Activated CD4-positive, alpha-beta T cell treated with anti-CD3 and anti-CD28 coated beads for 36 hours (primary cell): ENCODE results near the gene SELENOK. TPM values are rescaled to one million over a fixed set of nuclear protein-coding genes. Genes with fewer than 3 reads are reported as not detected.
A peak's percentile ranks its signal among the peaks of the same experiment; 100 is the strongest.

Experiments used
- ATAC-seq: fragments of 200-7000 bp; cut with Tn5 transposase; one replicate; pipeline ENCODE4 v1.10.0; 2021; ENCODE audit warnings: mild to moderate bottlenecking, moderate library complexity
- CTCF ChIA-PET: fragments of 350-600 bp; sonication (Branson Sonifier 250); formaldehyde crosslinking; loops from one replicate; lab custom pipeline; 2021; ENCODE audit warnings: antibody characterized with exemption; lab: Charles Lee
- POLR2A ChIA-PET: fragments of 350-600 bp; sonication (Branson Sonifier 250); formaldehyde crosslinking; loops from one replicate; lab custom pipeline; 2021; ENCODE audit warnings: antibody characterized with exemption, inconsistent platforms; lab: Charles Lee
- DNase-seq: peaks from one replicate; pipeline ENCODE4 v3.0.0-alpha.2; 2020
- H3K27ac Mint-ChIP-seq: one replicate; pipeline ENCODE4 v1.8.0; 2021; ENCODE audit warnings: mixed read lengths
- H3K27me3 Mint-ChIP-seq: one replicate; pipeline ENCODE4 v1.8.0; 2021; ENCODE audit warnings: mixed read lengths
- H3K36me3 Mint-ChIP-seq: one replicate; pipeline ENCODE4 v1.8.0; 2021; ENCODE audit warnings: low read depth, mixed read lengths
- H3K4me1 Mint-ChIP-seq: one replicate; pipeline ENCODE4 v1.8.0; 2021; ENCODE audit warnings: mixed read lengths
- H3K4me3 Mint-ChIP-seq: one replicate; pipeline ENCODE4 v1.8.0; 2021; ENCODE audit warnings: mild to moderate bottlenecking, moderate library complexity, mixed read lengths
- H3K9me3 Mint-ChIP-seq: one replicate; pipeline ENCODE4 v1.8.0; 2021; ENCODE audit warnings: low read depth, mixed read lengths
- intact Hi-C, 2 experiments: fragments of 100-400 bp; cut with DNase I in 1 of 2; cut with micrococcal nuclease in 1 of 2; formaldehyde crosslinking; loops; one replicate each; pipeline versions ENCODE4 v1.14.2 to v1.15.1; 2022 to 2024; cut with DNase I, micrococcal nuclease
- total RNA-seq, 2 experiments: library from RNA; stranded (reverse); gene quantifications; one replicate each; pipeline ENCODE4 v1.2.3, GENCODE V29; 2021

Gene SELENOK
- total RNA-seq, 2 experiments from 2014 or later, result 31.6 to 45.1 TPM

DNA sequence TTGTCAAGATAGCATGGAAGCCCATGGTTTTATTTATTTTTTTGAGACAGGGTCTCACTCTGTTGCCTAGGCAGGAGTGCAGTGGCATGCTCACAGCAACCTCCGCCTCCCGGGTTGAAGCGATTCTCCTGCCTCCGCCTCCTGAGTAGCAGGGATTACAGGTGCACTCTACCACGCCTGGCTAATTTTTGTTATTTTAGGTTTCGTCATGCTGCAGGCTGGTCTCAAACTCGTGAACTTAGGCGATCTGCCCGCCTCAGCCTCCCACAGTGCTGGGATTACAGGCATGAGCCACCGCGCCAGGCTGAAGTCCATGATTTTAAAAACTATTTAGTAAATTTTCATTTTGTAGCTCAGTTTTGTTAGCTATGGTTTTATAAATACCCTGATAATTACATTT lies 7.0 kb downstream of the SELENOK start:
- Mint-ChIP-seq H3K9me3 (no peaks in the 10 kb centered on the region), H3K36me3 (peaks cover 37% of the 10 kb centered on the region), H3K4me3 (no peak overlapping the region), H3K4me1 (peaks cover 43% of the 10 kb centered on the region), H3K27ac (no peak overlapping the region), H3K27me3 (no peaks in the 10 kb centered on the region)
- DNase-seq, result no peak
- ChIA-PET CTCF (no interaction called here), POLR2A (no interaction called here)
- intact Hi-C loops, result loop anchor here in 1 of 2 experiments (10.0 kb wide), 4 partner anchors 750 to 1200 kb away; partner anchors contain the start of genes GNL3, PBRM1, RFT1 and SFMBT1
- ATAC-seq, result no peak

DNA sequence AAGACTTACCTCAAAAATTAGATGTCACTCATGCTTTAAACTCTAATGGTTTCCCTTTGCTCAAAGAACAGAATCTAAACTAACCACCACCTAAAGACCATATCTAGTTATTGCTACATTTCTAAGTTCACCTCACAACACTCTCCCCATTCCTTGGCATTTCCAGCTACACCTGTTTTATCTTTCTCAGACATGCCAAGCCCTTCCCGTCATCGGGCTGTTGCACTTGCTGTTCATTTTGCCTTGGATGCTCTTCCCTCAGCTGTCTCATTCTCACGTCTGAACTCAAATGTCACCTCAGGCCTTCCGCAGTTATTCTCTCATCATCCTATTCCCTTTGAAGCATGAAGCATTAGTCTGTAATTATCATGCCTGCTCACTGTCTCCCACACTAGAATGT lies 8.7 kb downstream of the SELENOK start:
- CTCF ChIA-PET, result no interaction called here
- no peak for DNase-seq
- Mint-ChIP-seq H3K4me3 (peak overlapping the region; percentile 100), H3K27ac (peak overlapping the region; percentile 99), H3K36me3 (peaks cover 33% of the 10 kb centered on the region), H3K27me3 (no peaks in the 10 kb centered on the region), H3K9me3 (no peaks in the 10 kb centered on the region), H3K4me1 (peaks cover 31% of the 10 kb centered on the region)
- intact Hi-C loops, result loop anchor here in 1 of 2 experiments (2.0 to 10.0 kb wide), 5 partner anchors 536 to 1198 kb away; partner anchors contain the start of genes DCP1A, GNL3, PBRM1 and RFT1
- POLR2A ChIA-PET, result no interaction called here
- no peak for ATAC-seq

DNA sequence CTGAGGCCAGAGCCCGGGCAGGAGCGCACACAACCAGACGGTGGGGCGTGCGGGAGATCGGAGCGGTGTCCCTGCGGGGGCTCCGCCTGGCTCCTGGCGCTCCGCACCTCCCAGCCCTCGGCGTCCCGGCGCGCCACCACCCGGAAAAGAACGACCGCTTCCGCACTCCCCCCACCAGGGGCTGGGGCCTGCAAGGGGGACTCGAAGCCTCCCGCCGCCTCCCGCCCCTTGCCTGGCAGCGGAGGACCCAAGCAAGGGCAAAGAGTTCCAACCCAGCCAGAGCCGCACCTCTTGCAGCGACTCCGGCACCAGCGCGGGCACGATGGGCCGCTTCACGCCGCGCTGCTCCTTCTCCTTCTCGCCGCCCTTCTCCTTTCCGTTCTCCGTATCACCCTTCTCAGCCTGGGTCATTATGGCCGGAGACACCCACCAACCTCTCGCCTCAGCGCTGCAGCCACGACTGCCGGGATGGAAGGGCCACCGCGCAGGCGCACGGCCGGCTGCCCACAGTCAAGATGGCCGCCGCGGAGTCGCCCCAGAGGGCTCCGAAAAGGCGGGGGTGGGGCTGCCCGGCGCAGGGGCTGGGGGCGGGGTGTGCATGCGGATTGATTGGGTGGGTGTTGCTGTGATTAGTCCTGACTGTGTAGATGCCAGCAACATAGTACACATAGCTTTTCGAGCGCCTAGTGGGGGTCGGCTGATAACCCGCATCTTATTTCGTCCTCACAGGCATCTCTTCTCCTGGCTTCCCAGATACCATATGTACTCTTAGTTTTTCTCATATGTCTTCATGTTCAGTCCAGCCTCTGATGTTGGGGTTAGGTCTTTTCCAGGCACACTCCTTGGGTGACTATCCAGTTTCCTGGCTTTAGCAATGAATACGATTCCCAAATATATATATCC lies 9.7 kb downstream of the SELENOK start, which contains the start of gene ACTR8:
Gene ACTR8 (minus strand): TSS at position 462 of the 903 bp plus-strand sequence. CDS start 51 bp downstream, at position 411.
- Mint-ChIP-seq H3K27ac (peak within 1 kb of the TSS; percentile 99), H3K27me3 (no peaks in the 10 kb centered on the region), H3K4me1 (peaks cover 20% of the 10 kb centered on the region), H3K9me3 (no peaks in the 10 kb centered on the region), H3K36me3 (peaks cover 37% of the 10 kb centered on the region), H3K4me3 (peak within 1 kb of the TSS; percentile 100)
- POLR2A ChIA-PET, result interaction anchor here (1.0 kb wide), 1 partner anchor 9 kb away, joined by 5 read pairs; no protein-coding TSS in a partner anchor
- DNase-seq (peak; percentile 90), ATAC-seq (peak; percentile 92)
- CTCF ChIA-PET, result interaction anchor here (0.7 to 1.0 kb wide), 3 partner anchors 10 to 726 kb away, joined by 3 to 5 read pairs (median 3); partner anchors contain the start of gene SELENOK
- intact Hi-C loops, result loop anchor here (1.0 to 10.0 kb wide), 6 partner anchors 9 to 1197 kb away; partner anchors contain the start of genes SELENOK (in 2 of the 2), DCP1A (in 1 of the 2), GNL3 (in 1 of the 2) and PBRM1 (in 1 of the 2)

DNA sequence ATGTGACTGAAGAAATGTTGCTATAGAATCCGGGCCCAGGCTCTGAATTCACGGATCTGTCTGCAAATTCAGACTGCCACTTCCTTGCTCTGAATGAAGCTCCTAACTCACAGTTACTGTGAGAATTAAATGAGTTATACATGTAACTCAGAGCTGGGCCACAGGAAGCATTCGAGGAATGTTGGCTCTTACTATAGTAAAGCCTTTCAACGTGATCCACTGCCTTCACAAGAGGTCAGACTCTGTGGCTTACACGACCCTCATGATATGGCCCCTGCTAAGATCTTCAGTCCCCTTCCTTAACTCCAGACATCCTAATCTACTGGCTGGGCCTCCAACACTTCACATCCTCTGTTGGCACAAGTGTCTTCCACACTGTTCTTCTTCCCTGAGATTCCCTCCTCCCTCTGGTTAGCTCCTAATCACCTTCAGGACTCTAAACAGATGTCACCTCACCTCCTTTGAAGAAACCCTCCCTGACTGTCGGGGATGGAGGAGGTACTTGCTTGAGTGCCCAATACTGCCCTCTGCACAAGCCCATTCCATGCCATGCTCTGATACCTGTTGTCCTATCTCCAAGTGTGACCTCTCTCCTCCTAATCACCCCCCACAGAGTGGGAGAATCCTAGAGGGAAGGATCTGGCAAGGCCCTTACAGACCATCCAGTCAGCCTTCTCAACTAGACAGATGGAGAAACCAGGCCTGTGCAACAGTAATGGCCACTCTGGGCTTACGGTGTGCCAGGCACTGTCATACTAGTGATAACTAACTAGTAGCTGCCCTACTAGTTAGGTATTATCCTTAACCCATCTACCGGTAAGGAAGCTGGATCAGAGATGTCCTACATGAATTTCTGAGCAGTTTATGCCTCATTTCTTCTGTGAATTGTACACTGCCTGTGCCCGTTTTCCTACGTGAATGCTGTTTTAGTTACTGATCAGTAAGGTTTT lies 11.0 kb downstream of the SELENOK start:
- DNase-seq, result no peak
- Mint-ChIP-seq H3K36me3 (peaks cover 39% of the 10 kb centered on the region), H3K4me1 (peaks cover 16% of the 10 kb centered on the region), H3K9me3 (no peaks in the 10 kb centered on the region), H3K27me3 (no peaks in the 10 kb centered on the region), H3K27ac (peak overlapping the region; percentile 99), H3K4me3 (peak overlapping the region; percentile 100)
- intact Hi-C loops, result loop anchor here in 1 of 2 experiments (10.0 kb wide), 4 partner anchors 746 to 1196 kb away; partner anchors contain the start of genes GNL3, PBRM1, RFT1 and SFMBT1
- ATAC-seq, result no peak
- CTCF ChIA-PET, result interaction anchor here (0.7 to 1.0 kb wide), 4 partner anchors 9 to 728 kb away, joined by 3 to 5 read pairs (median 3); partner anchors contain the start of gene SELENOK
- POLR2A ChIA-PET, result interaction anchor here (1.3 kb wide), 1 partner anchor 11 kb away, joined by 3 read pairs; the partner anchor contains the start of gene SELENOK

DNA sequence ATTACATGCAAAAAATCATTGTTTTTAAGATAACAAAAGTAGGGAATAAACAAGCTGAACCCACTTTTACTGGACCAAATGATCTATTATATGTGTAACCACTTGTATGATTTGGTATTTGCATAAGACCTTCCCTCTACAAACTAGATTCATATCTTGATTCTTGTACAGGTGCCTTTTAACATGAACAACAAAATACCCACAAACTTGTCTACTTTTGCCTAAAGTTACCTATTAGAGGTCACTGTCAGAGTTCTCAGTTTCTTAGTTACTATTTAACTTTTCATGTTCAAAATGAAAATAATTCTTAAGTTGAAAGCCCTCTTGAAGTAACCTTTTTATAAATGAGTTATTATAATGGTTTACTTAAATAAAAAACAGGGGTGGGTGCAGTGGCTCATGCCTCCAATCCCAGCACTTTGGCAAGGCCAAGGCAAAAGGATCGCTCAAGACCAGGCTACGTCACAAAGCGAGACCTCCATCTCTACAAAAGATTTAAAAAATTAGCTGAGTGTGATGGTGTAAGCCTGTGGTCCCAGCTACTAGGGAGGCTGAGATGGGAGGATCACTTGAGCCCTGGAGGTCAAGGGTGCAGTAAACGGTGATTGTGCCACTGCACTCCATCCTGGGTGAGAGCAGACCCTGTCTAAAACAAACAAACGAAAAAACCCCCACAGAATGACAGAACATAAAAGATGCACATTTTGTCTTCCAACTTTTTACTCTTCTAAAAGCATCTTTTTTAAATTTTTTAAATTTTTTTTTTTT lies 25.7 kb downstream of the SELENOK start:
- H3K4me1 Mint-ChIP-seq, result no peaks in the 10 kb centered on the region
- no peaks in the 10 kb centered on the region for H3K27me3 Mint-ChIP-seq
- H3K27ac Mint-ChIP-seq, result no peak overlapping the region
- H3K4me3 Mint-ChIP-seq, result no peak overlapping the region
- no peak for DNase-seq
- H3K9me3 Mint-ChIP-seq, result no peaks in the 10 kb centered on the region
- intact Hi-C loops, result no loop called here
- ChIA-PET POLR2A (no interaction called here), CTCF (no interaction called here)
- peaks cover 30% of the 10 kb centered on the region for H3K36me3 Mint-ChIP-seq
- ATAC-seq, result no peak

DNA sequence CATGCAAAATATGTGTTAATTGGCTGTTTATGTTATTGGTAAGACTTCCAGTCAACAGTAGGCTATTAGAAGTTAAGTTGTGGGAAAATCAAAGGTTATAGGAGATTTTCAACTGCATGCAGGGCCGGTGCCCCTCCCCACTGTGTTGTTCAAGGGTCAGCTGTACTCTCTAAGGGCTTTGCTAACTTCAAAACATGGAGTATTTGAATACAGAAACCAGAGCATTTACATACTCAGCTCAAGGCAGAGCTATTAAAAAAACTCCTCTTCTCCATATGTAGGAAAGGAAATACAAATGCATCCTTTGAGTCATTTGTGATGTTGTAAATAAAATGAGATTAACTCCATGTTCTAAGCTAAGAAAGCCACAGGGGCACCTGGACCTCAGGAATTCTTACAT lies 28.5 kb downstream of the SELENOK start:
- CTCF ChIA-PET, result no interaction called here
- POLR2A ChIA-PET, result no interaction called here
- Mint-ChIP-seq H3K9me3 (no peaks in the 10 kb centered on the region), H3K4me1 (no peaks in the 10 kb centered on the region), H3K27me3 (no peaks in the 10 kb centered on the region), H3K36me3 (peaks cover 24% of the 10 kb centered on the region), H3K4me3 (no peak overlapping the region), H3K27ac (no peak overlapping the region)
- ATAC-seq (no peak), DNase-seq (no peak)
- intact Hi-C loops, result no loop called here

DNA sequence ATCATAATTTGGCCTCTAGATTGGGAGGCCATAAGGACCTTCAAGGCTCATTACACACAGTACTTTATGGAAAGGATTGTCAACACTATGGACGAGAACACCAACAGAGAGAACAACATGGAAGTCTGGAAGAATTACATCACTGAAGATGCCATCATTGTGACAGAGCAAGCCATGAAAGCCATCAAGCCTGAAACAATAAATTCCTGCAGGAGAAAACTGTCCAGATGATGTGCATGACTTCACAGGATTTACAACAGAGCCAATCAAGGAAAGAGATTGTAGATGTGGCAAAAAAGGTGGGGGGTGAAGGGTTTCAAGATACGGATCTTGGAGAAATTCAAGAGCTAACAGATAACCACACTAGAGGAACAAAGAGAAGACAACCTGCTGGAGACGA lies 29.4 kb downstream of the SELENOK start:
- DNase-seq (no peak), ATAC-seq (no peak)
- H3K27ac Mint-ChIP-seq, result no peak overlapping the region
- POLR2A ChIA-PET, result no interaction called here
- intact Hi-C loops, result no loop called here
- H3K9me3 Mint-ChIP-seq, result no peaks in the 10 kb centered on the region
- no peak overlapping the region for H3K4me3 Mint-ChIP-seq
- no peaks in the 10 kb centered on the region for H3K27me3 Mint-ChIP-seq
- CTCF ChIA-PET, result no interaction called here
- H3K36me3 Mint-ChIP-seq, result peaks cover 24% of the 10 kb centered on the region
- H3K4me1 Mint-ChIP-seq, result no peaks in the 10 kb centered on the region

DNA sequence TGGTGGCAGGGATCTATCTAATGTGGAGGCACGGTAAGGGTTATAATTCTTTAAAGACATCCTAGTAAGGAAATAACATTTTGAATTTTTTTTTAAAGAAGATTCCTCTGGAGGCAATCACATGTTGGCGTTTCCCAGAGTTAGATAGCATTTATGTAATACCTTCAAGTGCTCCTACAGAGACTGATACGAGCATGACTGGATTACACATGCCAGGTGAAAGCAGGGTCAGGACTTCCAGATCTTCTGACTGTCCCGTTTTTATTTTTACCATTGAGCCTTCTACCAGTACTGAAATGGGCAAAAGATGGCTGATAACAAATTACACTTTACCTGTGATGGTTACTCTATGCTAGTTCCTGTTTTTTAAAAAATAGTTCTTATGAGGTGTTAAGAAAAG lies 31.5 kb downstream of the SELENOK start:
- H3K4me3 Mint-ChIP-seq, result no peak overlapping the region
- intact Hi-C loops, result no loop called here
- H3K36me3 Mint-ChIP-seq, result peaks cover 22% of the 10 kb centered on the region
- no peaks in the 10 kb centered on the region for H3K9me3 Mint-ChIP-seq
- no peaks in the 10 kb centered on the region for H3K27me3 Mint-ChIP-seq
- no peak overlapping the region for H3K27ac Mint-ChIP-seq
- H3K4me1 Mint-ChIP-seq, result no peaks in the 10 kb centered on the region
- ChIA-PET POLR2A (no interaction called here), CTCF (no interaction called here)
- ATAC-seq, result no peak
- no peak for DNase-seq

DNA sequence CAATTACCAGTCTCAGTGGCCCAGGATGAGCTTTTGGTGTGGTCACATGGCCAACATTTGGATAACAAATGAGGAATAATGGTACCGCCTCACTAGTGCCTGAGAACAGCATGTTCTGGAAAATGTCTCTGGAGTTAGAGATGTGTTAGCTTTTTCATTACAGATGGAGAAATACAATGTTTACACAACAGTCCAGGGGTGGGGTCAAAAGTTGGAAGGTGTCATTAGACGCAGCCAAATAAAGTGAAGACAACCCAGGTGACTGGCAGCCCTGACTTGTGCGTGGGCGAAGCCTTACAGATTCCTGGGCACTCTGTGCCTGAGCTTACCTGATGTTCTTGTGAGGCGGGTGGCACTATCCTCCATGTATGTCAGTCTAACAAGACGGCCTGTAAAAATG lies 32.5 kb downstream of the SELENOK start:
- CTCF ChIA-PET, result no interaction called here
- Mint-ChIP-seq H3K4me3 (no peak overlapping the region), H3K27me3 (no peaks in the 10 kb centered on the region), H3K27ac (no peak overlapping the region), H3K4me1 (no peaks in the 10 kb centered on the region), H3K9me3 (no peaks in the 10 kb centered on the region), H3K36me3 (peaks cover 14% of the 10 kb centered on the region)
- POLR2A ChIA-PET, result no interaction called here
- DNase-seq, result no peak
- intact Hi-C loops, result no loop called here
- ATAC-seq, result no peak

DNA sequence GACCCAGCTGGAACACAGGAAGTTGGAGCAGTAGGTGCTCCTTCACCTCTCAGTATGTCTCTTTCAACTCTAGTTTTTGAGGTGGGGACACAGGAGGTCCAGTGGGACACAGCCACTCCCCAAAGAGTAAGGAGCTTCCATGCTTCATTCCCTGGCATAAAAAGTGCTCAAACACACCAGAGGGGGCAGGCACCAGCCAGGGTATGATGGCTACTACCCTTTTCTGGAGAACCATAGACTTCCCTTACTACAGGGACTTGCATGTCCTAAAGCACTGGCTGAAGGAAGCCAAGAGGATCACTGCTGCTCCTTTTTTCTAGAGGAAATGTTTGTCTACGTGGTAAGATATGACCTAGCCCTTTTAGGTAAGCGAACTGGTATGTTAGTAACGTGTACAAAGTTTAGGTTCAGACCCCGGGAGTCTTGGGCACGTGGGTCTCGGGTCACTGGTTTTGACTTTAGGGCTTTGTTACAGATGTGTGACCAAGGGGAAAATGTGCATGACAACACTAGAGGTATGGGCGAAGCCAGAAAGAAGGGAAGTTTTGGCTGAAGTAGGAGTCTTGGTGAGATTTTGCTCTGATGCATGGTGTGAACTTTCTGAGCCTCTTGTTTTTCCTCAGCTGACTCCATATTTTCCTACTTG lies 33.4 kb downstream of the SELENOK start:
- CTCF ChIA-PET, result no interaction called here
- ATAC-seq, result no peak
- POLR2A ChIA-PET, result no interaction called here

More for the DNA sequence above, 33.4 kb downstream of the SELENOK start:
- intact Hi-C loops, result no loop called here
- Mint-ChIP-seq H3K4me3 (no peak overlapping the region), H3K36me3 (peaks cover 11% of the 10 kb centered on the region), H3K27ac (no peak overlapping the region), H3K9me3 (no peaks in the 10 kb centered on the region), H3K27me3 (no peaks in the 10 kb centered on the region), H3K4me1 (no peaks in the 10 kb centered on the region)
- DNase-seq, result no peak
